Keratinocyte (primary cell): ENCODE data around the gene RAPGEF1. TPM values are rescaled to one million over a fixed set of nuclear protein-coding genes. Genes with fewer than 3 reads are reported as not detected.
"Not testable (repeated sequence)": the region's sequence is repeated elsewhere in the genome, so short reads cannot be mapped to it uniquely, and the experiment has no call there.

Source experiments
- DNase-seq: peaks from one replicate; pipeline ENCODE4 v3.0.0-alpha.2; 2011; ENCODE audit warnings: low read depth, missing footprints, low spot score
- FAIRE-seq: peaks from 2 replicates; lab custom pipeline; 2011; peaks lifted over from hg19 to GRCh38; lab: Jason Lieb, UNC
- H2AFZ ChIP-seq: 2 replicates; pipeline ENCODE4 v1.6.0; 2012; ENCODE audit warnings: low read length, control low read depth, inconsistent platforms; ENCODE audit not compliant: control insufficient read depth
- H3K27ac ChIP-seq: 2 replicates; pipeline ENCODE4 v1.5.1; 2011; ENCODE audit warnings: low read length; ENCODE audit not compliant: control insufficient read depth, insufficient read depth
- H3K27me3 ChIP-seq: 3 replicates; pipeline ENCODE4 v1.6.0; 2011; ENCODE audit warnings: low read length; ENCODE audit not compliant: control insufficient read depth, insufficient read depth; ENCODE audit errors: extremely low read depth
- H3K36me3 ChIP-seq, 2 experiments: 2 replicates in 1 of 2; 3 replicates in 1 of 2; pipeline ENCODE4 v1.5.1; 2011; ENCODE audit warnings: low read length in 2 of 2, mild to moderate bottlenecking in 1 of 2; ENCODE audit not compliant: control insufficient read depth in 2 of 2, insufficient read depth in 2 of 2; ENCODE audit errors: extremely low read depth in 1 of 2
- H3K4me1 ChIP-seq: 3 replicates; pipeline ENCODE4 v1.5.1; 2011; ENCODE audit warnings: low read length; ENCODE audit not compliant: control insufficient read depth, insufficient read depth; ENCODE audit errors: extremely low read depth
- H3K4me2 ChIP-seq: 3 replicates; pipeline ENCODE4 v1.6.0; 2011; ENCODE audit warnings: low read depth, low read length; ENCODE audit not compliant: control insufficient read depth, insufficient read depth; ENCODE audit errors: extremely low read depth
- H3K4me3 ChIP-seq, 3 experiments: fragments of 200-600 bp in 1 of 3; sonication (generic) in 1 of 3; 2 replicates in 2 of 3; 3 replicates in 1 of 3; pipeline ENCODE4 v1.5.1; 2011 to 2016; ENCODE audit warnings: low read length in 3 of 3, mild to moderate bottlenecking in 3 of 3, control low read depth in 2 of 3, inconsistent platforms in 1 of 3, low read depth in 1 of 3, mixed read lengths in 1 of 3, mixed run types in 1 of 3, moderate library complexity in 1 of 3; ENCODE audit not compliant: control insufficient read depth in 2 of 3, insufficient read depth in 2 of 3; ENCODE audit errors: extremely low read depth in 1 of 3
- H3K79me2 ChIP-seq: 2 replicates; pipeline ENCODE4 v1.6.0; 2012; ENCODE audit warnings: low read length; ENCODE audit not compliant: control insufficient read depth, insufficient read depth
- H3K9ac ChIP-seq: 3 replicates; pipeline ENCODE4 v1.6.0; 2011; ENCODE audit warnings: low read length; ENCODE audit not compliant: control insufficient read depth, insufficient read depth; ENCODE audit errors: extremely low read depth
- H3K9me1 ChIP-seq: 3 replicates; pipeline ENCODE4 v1.6.0; 2011; ENCODE audit warnings: low read length; ENCODE audit not compliant: control insufficient read depth, insufficient read depth; ENCODE audit errors: extremely low read depth
- H3K9me3 ChIP-seq: 2 replicates; pipeline ENCODE4 v1.5.1; 2012; ENCODE audit warnings: low read depth, low read length; ENCODE audit not compliant: control insufficient read depth
- H4K20me1 ChIP-seq: 3 replicates; pipeline ENCODE4 v1.6.0; 2011; ENCODE audit warnings: low read length; ENCODE audit not compliant: control insufficient read depth, insufficient read depth; ENCODE audit errors: extremely low read depth
- CTCF ChIP-seq, 3 experiments: IDR thresholded peaks in 1 of 3; conservative IDR thresholded peaks in 1 of 3; optimal IDR thresholded peaks in 1 of 3; 2 replicates in 2 of 3; 3 replicates in 1 of 3; pipeline versions ENCODE3 to v1.5.1; 2011; ENCODE audit warnings: low read length in 3 of 3, mild to moderate bottlenecking in 3 of 3, moderate library complexity in 2 of 3, control low read depth in 1 of 3, inconsistent platforms in 1 of 3; ENCODE audit not compliant: insufficient read depth in 2 of 3; ENCODE audit errors: extremely low read depth in 1 of 3
- EZH2 ChIP-seq: IDR thresholded peaks from one replicate; pipeline ENCODE4 v1.6.1; 2012; ENCODE audit warnings: inconsistent platforms, mild to moderate bottlenecking, low read length, moderate library complexity
- dilution Hi-C: fragments of 300-500 bp; cut with MboI; formaldehyde crosslinking; loops from one replicate; pipeline ENCODE4 v1.7.0; 2020; ENCODE audit warnings: low sequenced_read_pairs; ENCODE audit not compliant: extremely low pct_ligation_motif_present
- polyA plus RNA-seq, 5 experiments: library from polyadenylated mRNA; depleted of rRNA in 3 of 5; stranded (reverse) in 3 of 5; stranded (forward) in 1 of 5; unstranded in 1 of 5; fragments of >200 nt; gene quantifications; 1 replicate in 1 of 5; 2 replicates in 3 of 5; 3 replicates in 1 of 5; pipeline versions ENCODE4 v1.2.1 to v1.2.3, GENCODE V29; 2011 to 2012; ENCODE audit warnings: missing spikeins in 2 of 5, low read depth in 1 of 5, low replicate concordance in 1 of 5

The RAPGEF1 gene
- polyA plus RNA-seq, 1 donor (not counting 4 experiments of a cell fraction or from before 2014, with no cell fraction given), result 18.5 TPM

- DNase-seq, result no peak
- H3K36me3 ChIP-seq, result no peaks in the 10 kb centered on the region
- no peak overlapping the region for H3K4me3 ChIP-seq
- no peaks in the 10 kb centered on the region for H3K9me1 ChIP-seq
- no peaks in the 10 kb centered on the region for H4K20me1 ChIP-seq
- H3K4me1 ChIP-seq, result no peaks in the 10 kb centered on the region
- dilution Hi-C loops, result no loop called here
- peaks cover 4% of the 10 kb centered on the region for H3K27me3 ChIP-seq
- peak; percentile 80 for FAIRE-seq
- TF ChIP-seq CTCF (optimal IDR thresholded peaks at IDR 0.05 in 1 of 3, IDR thresholded peaks at IDR 0.05 in 1 of 3, conservative IDR thresholded peaks at IDR 0.05 in 1 of 3; ENCODE audit: extremely low read depth in 1 of 3, insufficient read depth in 2 of 3, low read length in 3 of 3) (peak; percentile 84 to 99 (median 94)), EZH2 (no peak)
- H3K4me2 ChIP-seq, result no peak overlapping the region
- no peak overlapping the region for H3K9ac ChIP-seq
- H3K9me3 ChIP-seq, result no peaks in the 10 kb centered on the region
- H2AFZ ChIP-seq, result no peak overlapping the region
- no peaks in the 10 kb centered on the region for H3K79me2 ChIP-seq
- no peak overlapping the region for H3K27ac ChIP-seq
Observed at GRCh38 chr9:131755541-131756198, 15.8 kb upstream of the RAPGEF1 start.

DNA sequence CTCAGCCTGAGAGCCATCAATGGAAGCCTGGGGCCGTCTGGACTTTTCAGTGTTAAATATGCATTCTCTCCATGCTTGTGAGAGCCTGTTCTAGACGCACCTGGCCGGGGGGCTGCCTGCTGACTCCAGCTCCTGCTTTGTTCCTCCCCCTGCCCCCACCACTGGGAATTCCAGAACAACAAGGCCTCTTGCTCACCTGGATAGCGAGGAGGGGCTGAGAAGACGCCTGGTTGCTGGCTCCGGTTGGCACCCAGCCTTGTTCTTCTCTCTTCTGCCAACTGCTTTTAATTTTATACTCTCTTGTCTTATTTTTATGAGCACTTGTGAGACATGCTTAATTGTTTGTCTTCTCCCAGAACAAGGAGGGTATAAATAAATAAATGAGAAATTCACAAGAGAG, 15.0 kb upstream of the RAPGEF1 start:
- Histone ChIP-seq H3K79me2 (no peaks in the 10 kb centered on the region), H3K27ac (no peak overlapping the region), H4K20me1 (no peaks in the 10 kb centered on the region), H3K9me1 (no peaks in the 10 kb centered on the region), H3K4me2 (no peak overlapping the region), H2AFZ (peak overlapping the region; percentile 9), H3K4me1 (no peaks in the 10 kb centered on the region), H3K4me3 (no peak overlapping the region), H3K9me3 (no peaks in the 10 kb centered on the region), H3K36me3 (no peaks in the 10 kb centered on the region), H3K27me3 (peaks cover 4% of the 10 kb centered on the region), H3K9ac (no peak overlapping the region)
- DNase-seq (no peak), FAIRE-seq (no peak)
- dilution Hi-C loops, result no loop called here
- TF ChIP-seq EZH2, result no peak
- no peak for TF ChIP-seq CTCF (optimal IDR thresholded peaks at IDR 0.05 in 1 of 3, IDR thresholded peaks at IDR 0.05 in 1 of 3, conservative IDR thresholded peaks at IDR 0.05 in 1 of 3; ENCODE audit: extremely low read depth in 1 of 3, insufficient read depth in 2 of 3, low read length in 3 of 3)

- H3K27me3 ChIP-seq, H3K9me3 ChIP-seq, H4K20me1 ChIP-seq, DNase-seq, H3K79me2 ChIP-seq, H3K4me3 ChIP-seq, FAIRE-seq, H3K36me3 ChIP-seq, dilution Hi-C loops, H3K4me2 ChIP-seq, H3K27ac ChIP-seq, H3K9ac ChIP-seq, H2AFZ ChIP-seq, H3K9me1 ChIP-seq, H3K4me1 ChIP-seq: not testable (repeated sequence)
Observed at GRCh38 chr9:131753751-131754150, 13.9 kb upstream of the RAPGEF1 start.
